GM13977 (cell line): ENCODE results near the gene LCN10.

Experiments used
- DNase-seq: peaks from one replicate; pipeline ENCODE4 v3.0.0; 2012; ENCODE audit warnings: low spot score
- CTCF ChIP-seq: IDR thresholded peaks from 2 replicates; pipeline ENCODE4 v1.5.1; 2012; ENCODE audit warnings: mild to moderate bottlenecking, control low read depth; ENCODE audit not compliant: insufficient read depth; ENCODE audit errors: extremely low read depth, missing control alignments
- in situ Hi-C: fragments of 300-500 bp; cut with MboI; formaldehyde crosslinking; loops from one replicate; pipeline ENCODE4 v1.12.0; 2022; ENCODE audit warnings: low sequenced_read_pairs, low pct_unique_long_range_greater_than_20kb, mixed read lengths, inconsistent platforms; ENCODE audit not compliant: unreplicated experiment

LCN10 gene

GRCh38 chr9:136723362-136723976, 19.3 kb downstream of the LCN10 start:
- DNase-seq: no peak
- TF ChIP-seq CTCF: no peak
- in situ Hi-C loops: no loop called here

GRCh38 chr9:136722969-136723356, 19.8 kb downstream of the LCN10 start:
- in situ Hi-C loops: no loop called here
- no peak for DNase-seq
- TF ChIP-seq CTCF: no peak

GRCh38 chr9:136722093-136722968, 20.4 kb downstream of the LCN10 start:
- TF ChIP-seq CTCF: no peak
- in situ Hi-C loops: no loop called here
- DNase-seq: no peak

DNA sequence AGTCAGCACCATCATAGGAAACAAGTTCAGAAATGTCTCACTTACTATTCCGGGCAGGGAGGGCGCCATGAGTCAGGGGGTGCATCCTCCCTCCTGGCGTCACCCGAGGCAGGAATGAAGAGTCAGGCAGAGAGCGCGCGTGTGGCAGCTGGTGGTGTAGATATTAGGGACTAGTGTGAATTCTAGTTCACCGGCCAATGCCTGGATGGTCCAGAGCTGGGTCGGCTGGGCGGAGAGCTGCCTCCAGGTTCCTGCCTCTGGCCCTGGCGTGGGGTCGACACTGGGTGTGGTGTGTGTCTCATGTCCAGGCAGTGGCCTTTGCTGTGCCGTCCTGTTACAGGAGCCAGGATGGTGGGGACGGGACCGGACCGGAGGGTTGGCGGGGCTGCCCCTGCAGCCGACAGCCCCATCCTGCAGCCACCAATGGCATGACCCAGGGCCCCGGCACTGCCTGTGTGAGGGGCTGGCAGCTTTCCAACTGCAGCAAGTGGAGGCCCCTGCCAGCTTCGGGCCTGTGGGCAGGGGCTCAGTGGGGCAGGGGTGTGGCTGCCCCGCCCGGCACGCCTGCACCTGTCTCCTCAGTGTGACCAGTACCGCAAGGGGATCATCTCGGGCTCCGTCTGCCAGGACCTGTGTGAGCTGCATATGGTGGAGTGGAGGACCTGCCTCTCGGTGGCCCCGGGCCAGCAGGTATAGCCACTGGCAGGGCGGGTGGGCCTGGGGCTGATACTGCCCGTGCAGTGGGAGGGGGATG, 21.2 kb downstream of the LCN10 start:
- in situ Hi-C loops: no loop called here
- no peak for DNase-seq
- TF ChIP-seq CTCF: no peak

DNA sequence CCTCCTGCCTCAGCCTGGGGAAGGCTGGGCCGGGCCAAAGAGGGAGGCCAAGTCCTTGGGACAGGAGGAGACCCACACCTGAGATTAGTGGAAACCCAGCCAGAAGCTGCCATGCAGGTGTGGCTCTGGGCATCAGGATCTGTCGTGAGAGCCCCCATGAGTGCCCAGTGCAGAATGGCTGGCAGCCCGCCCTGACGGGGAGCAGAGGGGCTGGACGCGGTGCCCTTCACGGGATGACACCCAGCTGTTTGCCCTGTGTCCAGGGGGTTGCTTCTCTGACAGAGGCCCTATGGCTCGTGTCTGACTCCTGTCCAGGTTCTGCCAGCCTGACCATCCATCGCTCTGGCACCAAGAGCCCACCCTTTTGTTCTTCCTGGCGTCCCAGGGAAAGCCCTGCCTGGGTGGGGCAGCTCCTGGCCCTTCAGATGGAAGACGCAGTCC, 21.8 kb downstream of the LCN10 start:
- DNase-seq: no peak
- in situ Hi-C loops: no loop called here
- TF ChIP-seq CTCF: no peak

DNA sequence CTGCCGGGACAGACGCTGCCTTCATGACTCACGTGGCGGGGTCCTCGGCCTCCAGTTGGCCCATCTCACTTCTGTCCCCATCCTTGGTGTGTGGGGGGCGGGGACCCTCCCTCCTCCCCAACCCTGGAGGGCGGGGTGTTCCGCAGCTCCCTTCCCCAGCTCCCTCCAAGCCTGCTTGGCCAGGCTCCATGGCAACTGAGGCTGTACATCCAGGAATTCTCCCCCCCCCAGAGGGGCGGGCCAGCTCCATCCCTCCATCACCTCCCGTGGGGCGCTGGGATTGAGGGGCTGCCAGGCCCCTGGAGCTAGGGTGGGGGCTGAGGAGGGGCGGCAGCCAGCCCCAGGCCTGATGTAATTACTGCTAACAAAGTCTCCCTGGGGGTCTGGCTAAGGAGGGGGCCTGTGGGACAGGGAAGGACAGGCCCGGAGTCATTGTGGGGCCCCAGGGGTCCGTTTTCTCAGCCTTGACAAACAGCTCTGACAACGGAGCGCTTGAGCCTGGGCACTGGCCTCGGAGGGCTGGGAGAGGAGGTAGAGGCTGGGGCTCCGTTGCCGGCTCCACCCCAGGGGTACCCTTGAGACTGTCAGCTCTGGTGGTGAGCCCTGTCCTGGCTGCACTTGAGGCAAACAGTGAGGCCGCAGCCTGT, 22.4 kb downstream of the LCN10 start:
- in situ Hi-C loops: no loop called here
- TF ChIP-seq CTCF: no peak
- no peak for DNase-seq
